Upper lobe of right lung (tissue), 1 donor: ENCODE data around the gene ARHGEF12. TPM values are rescaled to one million over a fixed set of nuclear protein-coding genes. Genes with fewer than 3 reads are reported as not detected.

Experiments
- ATAC-seq: fragments of 200-7000 bp; cut with Tn5 transposase; one replicate; pipeline ENCODE4 v1.9.1; 2020; ENCODE audit warnings: mild to moderate bottlenecking, moderate library complexity
- DNase-seq: peaks from one replicate; pipeline ENCODE4 v3.0.0-alpha.2; 2020
- H3K27ac ChIP-seq: fragments of 200-600 bp; one replicate; pipeline ENCODE4 v1.8.0; 2022
- H3K27me3 ChIP-seq: fragments of 200-600 bp; one replicate; pipeline ENCODE4 v1.8.0; 2022; ENCODE audit warnings: mild to moderate bottlenecking
- H3K36me3 ChIP-seq: fragments of 200-600 bp; one replicate; pipeline ENCODE4 v1.8.0; 2022
- H3K4me1 ChIP-seq: fragments of 200-600 bp; one replicate; pipeline ENCODE4 v1.8.0; 2022
- H3K4me3 ChIP-seq: fragments of 200-600 bp; one replicate; pipeline ENCODE4 v1.8.0; 2022; ENCODE audit warnings: mild to moderate bottlenecking
- H3K9me3 ChIP-seq: fragments of 200-600 bp; one replicate; pipeline ENCODE4 v1.8.0; 2022
- CTCF ChIP-seq: fragments of 200-600 bp; IDR thresholded peaks from one replicate; pipeline ENCODE4 v1.8.0; 2022; ENCODE audit warnings: antibody characterized with exemption
- intact Hi-C: fragments of 100-400 bp; cut with DNase I; formaldehyde crosslinking; loops from one replicate; pipeline ENCODE4 v1.11.0; 2022
- total RNA-seq: library from RNA; stranded (reverse); fragmentation: NEBNext Ultra II Directional; extraction: Animal tissue kit (Norgen Biotek cat#: 25700); gene quantifications from one replicate; pipeline ENCODE4 v1.2.1, GENCODE V29; 2021
- donor health status: DM: no; HTN: yes; CAD: no; lungs with severe emphysema.

The ARHGEF12 gene
- total RNA-seq, 1 donor from 2014 or later: 132 TPM

GRCh38 chr11:120519474-120519873 lies 183.3 kb downstream of the ARHGEF12 start:
- no peaks in the 10 kb centered on the region for H3K36me3 ChIP-seq
- H3K9me3 ChIP-seq: no peaks in the 10 kb centered on the region
- ATAC-seq (no peak), DNase-seq (no peak)
- H3K4me1 ChIP-seq: peaks cover 4% of the 10 kb centered on the region
- no peak overlapping the region for H3K4me3 ChIP-seq
- TF ChIP-seq CTCF: no peak
- H3K27ac ChIP-seq: no peak overlapping the region
- H3K27me3 ChIP-seq: peaks cover 17% of the 10 kb centered on the region
- intact Hi-C loops: no loop called here

- intact Hi-C loops: no loop called here
- H3K27ac ChIP-seq: no peak overlapping the region
- no peaks in the 10 kb centered on the region for H3K9me3 ChIP-seq
- H3K4me3 ChIP-seq: no peak overlapping the region
- ATAC-seq (no peak), DNase-seq (peak; percentile 56)
- peaks cover 22% of the 10 kb centered on the region for H3K27me3 ChIP-seq
- no peak for TF ChIP-seq CTCF
- no peaks in the 10 kb centered on the region for H3K36me3 ChIP-seq
- peaks cover 4% of the 10 kb centered on the region for H3K4me1 ChIP-seq
Observed at GRCh38 chr11:120520091-120520822, 184.0 kb downstream of the ARHGEF12 start.

- Histone ChIP-seq H3K27ac (no peak overlapping the region), H3K9me3 (no peaks in the 10 kb centered on the region), H3K4me1 (peaks cover 4% of the 10 kb centered on the region), H3K4me3 (no peak overlapping the region), H3K27me3 (peaks cover 22% of the 10 kb centered on the region), H3K36me3 (no peaks in the 10 kb centered on the region)
- DNase-seq (peak; percentile 26), ATAC-seq (no peak)
- no peak for TF ChIP-seq CTCF
- intact Hi-C loops: no loop called here
Observed at GRCh38 chr11:120521176-120521575, 185.0 kb downstream of the ARHGEF12 start.

- no peak for DNase-seq
- no peak for TF ChIP-seq CTCF
- Histone ChIP-seq H3K36me3 (no peaks in the 10 kb centered on the region), H3K27ac (no peak overlapping the region), H3K27me3 (peaks cover 16% of the 10 kb centered on the region), H3K9me3 (no peaks in the 10 kb centered on the region), H3K4me3 (no peak overlapping the region), H3K4me1 (peaks cover 3% of the 10 kb centered on the region)
- ATAC-seq: no peak
- intact Hi-C loops: no loop called here
Observed at GRCh38 chr11:120522021-120522420, 185.8 kb downstream of the ARHGEF12 start.

- Histone ChIP-seq H3K36me3 (no peaks in the 10 kb centered on the region), H3K27ac (no peak overlapping the region), H3K27me3 (peaks cover 11% of the 10 kb centered on the region), H3K4me3 (no peak overlapping the region), H3K4me1 (no peaks in the 10 kb centered on the region), H3K9me3 (no peaks in the 10 kb centered on the region)
- DNase-seq: peak; percentile 52
- intact Hi-C loops: no loop called here
- no peak for ATAC-seq
- TF ChIP-seq CTCF: no peak
Observed at GRCh38 chr11:120522736-120523135, 186.5 kb downstream of the ARHGEF12 start.
